Spleen (tissue), 11 donors: ENCODE data around the gene ZNF677. TPM values are rescaled to one million over a fixed set of nuclear protein-coding genes. Genes with fewer than 3 reads are reported as not detected.
"Not testable (repeated sequence)": the region's sequence is repeated elsewhere in the genome, so short reads cannot be mapped to it uniquely, and the experiment has no call there.

ENCODE experiments used
- DNase-seq: peaks from one replicate; pipeline ENCODE4 v3.0.0-alpha.2; 2020
- H3K27ac ChIP-seq, 8 donors: fragments of 200-600 bp; sonication (generic) in 7 of 8; 1 replicate in 4 of 8; 2 replicates in 4 of 8; pipeline versions ENCODE4 v1.5.0 to v1.8.0; 2016 to 2021; ENCODE audit warnings: inconsistent platforms in 4 of 8, mild to moderate bottlenecking in 4 of 8, moderate library complexity in 1 of 8
- H3K27me3 ChIP-seq, 7 donors: fragments of 200-600 bp; sonication (generic) in 6 of 7; replicated peaks in 1 of 7; 1 replicate in 4 of 7; 2 replicates in 3 of 7; pipeline versions ENCODE4 v1.5.0 to v1.8.0; 2016 to 2021; ENCODE audit warnings: inconsistent platforms in 3 of 7, mild to moderate bottlenecking in 1 of 7
- H3K36me3 ChIP-seq, 6 donors: fragments of 200-600 bp; sonication (generic) in 5 of 6; 1 replicate in 4 of 6; 2 replicates in 2 of 6; pipeline versions ENCODE4 v1.5.0 to v1.8.0; 2016 to 2021; ENCODE audit warnings: inconsistent platforms in 2 of 6
- H3K4me1 ChIP-seq, 6 donors: fragments of 200-600 bp; sonication (generic) in 5 of 6; 1 replicate in 3 of 6; 2 replicates in 3 of 6; pipeline versions ENCODE4 v1.5.0 to v1.8.0; 2016 to 2021; ENCODE audit warnings: inconsistent platforms in 3 of 6
- H3K4me3 ChIP-seq, 8 donors: fragments of 200-600 bp; sonication (generic) in 7 of 8; 1 replicate in 4 of 8; 2 replicates in 4 of 8; pipeline versions ENCODE4 v1.5.0 to v1.8.0; 2016 to 2021; ENCODE audit warnings: inconsistent platforms in 4 of 8, mild to moderate bottlenecking in 4 of 8, moderate library complexity in 2 of 8
- H3K9me3 ChIP-seq, 8 donors: fragments of 200-600 bp; sonication (generic) in 7 of 8; 1 replicate in 4 of 8; 2 replicates in 4 of 8; pipeline versions ENCODE4 v1.5.0 to v1.8.0; 2016 to 2021; ENCODE audit warnings: inconsistent platforms in 4 of 8
- CTCF ChIP-seq, 11 experiments: fragments of 200-600 bp in 7 of 11; fragments of 450-650 bp in 4 of 11; sonication (generic) in 4 of 11; IDR thresholded peaks in 8 of 11; conservative IDR thresholded peaks in 3 of 11; 1 replicate in 7 of 11; 2 replicates in 4 of 11; pipeline versions ENCODE4 v1.4.0 to v1.8.0; 2016 to 2021; ENCODE audit warnings: antibody characterized with exemption in 11 of 11, inconsistent platforms in 4 of 11, mild to moderate bottlenecking in 1 of 11
- POLR2A ChIP-seq, 3 donors: fragments of 450-650 bp; IDR thresholded peaks; one replicate each; pipeline ENCODE4 v1.5.1; 2017; ENCODE audit warnings: antibody characterized with exemption in 3 of 3, mild to moderate bottlenecking in 1 of 3
- POLR2AphosphoS5 ChIP-seq, 3 donors: sonication (generic); formaldehyde crosslinking; IDR thresholded peaks; one replicate each; pipeline ENCODE4 v1.5.1; 2017; ENCODE audit warnings: antibody characterized with exemption in 3 of 3
- WGBS, 5 donors: extraction: QIAGEN DNeasy Blood & Tissue Kit in 3 of 5; methylation state at CpG; one replicate each; pipeline versions ENCODE4 v1.1.5 to v1.1.7; 2013 to 2018; 5-methylcytosine and 5-hydroxymethylcytosine counted together
- intact Hi-C: fragments of 100-400 bp; cut with DNase I; formaldehyde crosslinking; loops from one replicate; pipeline ENCODE4 v1.15.0; 2023; ENCODE audit warnings: low total_unique reads
- polyA plus RNA-seq, 3 donors: library from polyadenylated mRNA; stranded (reverse); fragments of 200-250 nt; gene quantifications; one replicate each; pipeline ENCODE4 v1.2.1, GENCODE V29; 2013
- total RNA-seq, 7 donors: library from RNA; depleted of rRNA in 3 of 7; stranded (reverse); fragments of >200 nt in 3 of 7; fragmentation: NEBNext Ultra II Directional in 4 of 7; extraction: Animal tissue kit (Norgen Biotek cat#: 25700) in 4 of 7; gene quantifications; one replicate each; pipeline versions ENCODE4 v1.1.0 to v1.2.1, GENCODE V29; 2016 to 2021
- donor health status: healthy with polysubstance abuse.
- donor health status: DM: no; HTN: no; CAD: no; lungs with moderate emphysema.
- donor health status: DM: no; HTN: no; CAD: no.
- donor health status: Bipolar disorder and iron deficiency.
- donor health status: healthy.
- donor health status: DM: no; HTN: no; CAD: no.
- donor health status: DM: yes; HTN: yes; CAD: no.

The ZNF677 gene
- total and polyA plus RNA-seq, 10 donors, result 8.3 to 30.2 (median 16.6) TPM

GRCh38 chr19:53193535-53194222, 61.0 kb downstream of the ZNF677 start:
- no peak for DNase-seq
- 57 to 63% (median 61%) methylated on average over 12 of the region's 12 CpGs for WGBS, 5 donors
- TF ChIP-seq POLR2AphosphoS5 (IDR thresholded peaks at IDR 0.05), result no peak
- TF ChIP-seq CTCF (IDR thresholded peaks at IDR 0.05 in 8 of 11, conservative IDR thresholded peaks at IDR 0.05 in 3 of 11), result peak in 1 of 11 experiments; percentile 16
- H3K27me3 ChIP-seq, result no peaks in the 10 kb centered on the region
- intact Hi-C loops, result loop anchor here (10.0 kb wide), 1 partner anchor 171 kb away; the partner anchor contains the start of gene ZNF525
- peaks cover 0 to 46% (median 21%) of the 10 kb centered on the region in 8 donors for H3K9me3 ChIP-seq
- peak overlapping the region; percentile 73 to 90 (median 86) for H3K27ac ChIP-seq
- peaks cover 0 to 24% (median 5%) of the 10 kb centered on the region in 6 donors for H3K36me3 ChIP-seq
- H3K4me1 ChIP-seq, result peaks cover 4 to 48% (median 30%) of the 10 kb centered on the region in 6 donors
- H3K4me3 ChIP-seq, result peak overlapping the region; percentile 59 to 86 (median 60)

DNA sequence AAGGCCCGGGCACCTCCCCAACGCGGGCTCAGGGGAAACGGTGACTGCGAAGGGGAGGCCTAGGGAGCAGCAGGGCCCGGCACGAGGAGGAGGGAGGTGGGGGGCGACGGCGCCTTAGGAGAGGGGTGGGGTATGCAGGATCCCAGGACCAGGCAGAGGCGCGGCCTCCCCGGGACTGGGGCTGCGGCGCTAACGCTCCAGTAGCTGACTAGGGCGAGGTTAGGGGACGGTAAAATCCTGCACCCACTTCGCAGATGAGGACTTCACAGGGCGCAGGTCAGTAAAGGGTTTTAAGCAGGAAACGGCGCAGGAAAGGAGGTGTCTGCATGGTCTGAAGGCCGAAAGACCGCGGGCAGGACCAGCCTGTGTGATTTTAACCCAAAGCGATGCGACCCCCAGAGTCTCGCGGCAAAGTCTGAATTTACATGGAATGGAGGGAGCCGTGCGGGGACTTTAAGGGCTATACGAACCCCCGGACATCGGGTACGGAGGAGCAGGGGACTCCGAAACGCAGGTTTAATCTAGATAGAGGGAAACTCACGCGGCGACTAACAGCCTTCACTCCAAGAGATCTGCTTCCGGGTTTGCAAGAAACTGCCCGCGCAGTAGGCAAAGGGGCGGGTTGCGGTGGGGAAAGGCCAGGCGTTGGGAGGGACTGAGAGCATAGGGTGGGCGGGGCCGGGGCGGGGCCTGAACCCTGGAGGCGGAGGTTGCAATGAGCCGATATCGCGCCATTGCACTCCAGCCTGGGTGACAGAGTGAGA, 61.7 kb downstream of the ZNF677 start, which contains the start of gene ZNF665:
Gene ZNF665, minus strand, starts transcription at position 588 of the 764 bp plus-strand sequence. CDS start 10,460 bp downstream, outside the sequence.
- peaks cover 0 to 16% (median 5%) of the 10 kb centered on the region in 6 donors for H3K36me3 ChIP-seq
- H3K4me1 ChIP-seq, result peaks cover 4 to 43% (median 25%) of the 10 kb centered on the region in 6 donors
- DNase-seq, result peak; percentile 95
- H3K4me3 ChIP-seq, result peak within 1 kb of the TSS; percentile 59 to 86 (median 60)
- no peaks in the 10 kb centered on the region for H3K27me3 ChIP-seq
- peaks cover 0 to 39% (median 14%) of the 10 kb centered on the region in 8 donors for H3K9me3 ChIP-seq
- intact Hi-C loops, result loop anchor here (10.0 kb wide), 1 partner anchor 172 kb away; the partner anchor contains the start of gene ZNF525
- H3K27ac ChIP-seq, result peak within 1 kb of the TSS; percentile 73 to 90 (median 86)
- TF ChIP-seq POLR2A (IDR thresholded peaks at IDR 0.05) (no peak), CTCF (IDR thresholded peaks at IDR 0.05 in 8 of 11, conservative IDR thresholded peaks at IDR 0.05 in 3 of 11) (peak in 1 of 11 experiments; percentile 11), POLR2AphosphoS5 (IDR thresholded peaks at IDR 0.05) (peak; percentile 55 to 89 (median 79))
- WGBS, 5 donors, result 0 to 1% (median 1%) methylated on average over 50 to 53 of the region's 53 CpGs

GRCh38 chr19:53190253-53190652, 64.4 kb downstream of the ZNF677 start:
- DNase-seq, result no peak
- Histone ChIP-seq H3K9me3 (peaks cover 0 to 26% (median 10%) of the 10 kb centered on the region in 8 donors), H3K27me3 (no peaks in the 10 kb centered on the region), H3K4me1 (peaks cover 0 to 25% (median 13%) of the 10 kb centered on the region in 6 donors), H3K36me3 (peaks cover 0 to 16% (median 5%) of the 10 kb centered on the region in 6 donors), H3K4me3 (no peak overlapping the region), H3K27ac (no peak overlapping the region)
- WGBS, 5 donors, result 63 to 95% (median 93%) methylated on average over 3 of the region's 3 CpGs
- intact Hi-C loops, result loop anchor here (10.0 kb wide), 1 partner anchor 175 kb away; the partner anchor contains the start of gene ZNF525
- TF ChIP-seq CTCF (IDR thresholded peaks at IDR 0.05 in 8 of 11, conservative IDR thresholded peaks at IDR 0.05 in 3 of 11) (no peak), POLR2AphosphoS5 (IDR thresholded peaks at IDR 0.05) (no peak), POLR2A (IDR thresholded peaks at IDR 0.05) (no peak)

DNA sequence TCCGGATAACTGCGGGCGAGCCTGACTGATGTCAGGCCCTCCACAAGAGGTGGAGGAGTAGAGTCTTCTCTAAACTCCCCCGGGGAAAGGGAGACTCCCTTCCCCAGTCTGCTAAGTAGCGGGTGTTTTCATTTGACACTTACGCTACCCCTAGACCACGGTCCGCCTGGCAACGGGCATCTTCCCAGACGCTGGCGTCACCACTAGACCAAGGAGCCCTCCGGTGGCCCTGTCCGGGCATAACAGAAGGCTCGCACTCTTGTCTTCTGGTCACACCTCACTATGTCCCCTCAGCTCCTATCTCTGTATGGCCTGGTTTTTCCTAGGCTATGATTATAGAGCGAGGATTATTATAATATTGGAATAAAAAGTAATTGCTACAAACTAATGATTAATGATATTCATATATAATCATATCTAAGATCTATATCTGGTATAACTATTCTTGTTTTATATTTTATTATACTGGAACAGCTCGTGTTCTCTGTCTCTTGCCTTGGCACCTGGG, 64.9 kb downstream of the ZNF677 start:
- DNase-seq, H3K4me3 ChIP-seq, H3K27me3 ChIP-seq, H3K27ac ChIP-seq: not testable (repeated sequence)
- WGBS, 5 donors, result 75 to 90% (median 82%) methylated on average over 11 to 12 of the region's 16 CpGs
- intact Hi-C loops, result loop anchor here (10.0 kb wide), 1 partner anchor 175 kb away; the partner anchor contains the start of gene ZNF525
- Histone ChIP-seq H3K36me3 (peaks cover 0 to 16% (median 5%) of the 10 kb centered on the region in 6 donors), H3K4me1 (peaks cover 0 to 22% (median 13%) of the 10 kb centered on the region in 6 donors), H3K9me3 (peaks cover 0 to 27% (median 11%) of the 10 kb centered on the region in 8 donors)
